NOMO-1 (cell line): ENCODE data around the gene NMT1.
"Not testable (repeated sequence)": the region's sequence is repeated elsewhere in the genome, so short reads cannot be mapped to it uniquely, and the experiment has no call there.

Experiments
- DNase-seq, 2 experiments: peaks; one replicate each; lab custom pipeline; 2025; ENCODE audit not compliant: unreplicated experiment in 2 of 2; lab: John Stamatoyannopoulos, UW

NMT1 gene

GRCh38 chr17:45036691-45037090 lies 24.4 kb upstream of the NMT1 start:
- no peak for DNase-seq

GRCh38 chr17:45038728-45039634 lies 22.1 kb upstream of the NMT1 start:
- DNase-seq, result no peak

DNA sequence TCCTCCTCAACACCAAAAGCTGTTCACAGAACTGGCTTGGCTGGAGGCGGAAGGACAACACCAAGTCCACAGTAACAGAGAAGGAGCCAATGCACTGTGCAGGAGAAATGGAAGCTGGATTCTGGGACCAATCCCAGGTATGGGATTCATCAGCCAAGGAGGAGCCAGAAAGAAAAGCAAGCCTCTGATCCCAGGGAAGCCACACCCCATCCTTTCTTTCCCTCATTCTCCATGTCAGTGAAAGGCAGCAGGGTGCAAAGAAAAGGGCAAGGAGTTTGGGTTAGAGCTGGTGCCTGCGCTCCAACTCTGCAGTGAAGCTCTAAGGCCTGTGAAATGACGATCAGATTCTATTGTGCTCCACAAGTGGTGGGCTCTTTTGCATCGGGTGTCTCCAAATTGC lies 20.7 kb upstream of the NMT1 start:
- DNase-seq, result no peak

DNA sequence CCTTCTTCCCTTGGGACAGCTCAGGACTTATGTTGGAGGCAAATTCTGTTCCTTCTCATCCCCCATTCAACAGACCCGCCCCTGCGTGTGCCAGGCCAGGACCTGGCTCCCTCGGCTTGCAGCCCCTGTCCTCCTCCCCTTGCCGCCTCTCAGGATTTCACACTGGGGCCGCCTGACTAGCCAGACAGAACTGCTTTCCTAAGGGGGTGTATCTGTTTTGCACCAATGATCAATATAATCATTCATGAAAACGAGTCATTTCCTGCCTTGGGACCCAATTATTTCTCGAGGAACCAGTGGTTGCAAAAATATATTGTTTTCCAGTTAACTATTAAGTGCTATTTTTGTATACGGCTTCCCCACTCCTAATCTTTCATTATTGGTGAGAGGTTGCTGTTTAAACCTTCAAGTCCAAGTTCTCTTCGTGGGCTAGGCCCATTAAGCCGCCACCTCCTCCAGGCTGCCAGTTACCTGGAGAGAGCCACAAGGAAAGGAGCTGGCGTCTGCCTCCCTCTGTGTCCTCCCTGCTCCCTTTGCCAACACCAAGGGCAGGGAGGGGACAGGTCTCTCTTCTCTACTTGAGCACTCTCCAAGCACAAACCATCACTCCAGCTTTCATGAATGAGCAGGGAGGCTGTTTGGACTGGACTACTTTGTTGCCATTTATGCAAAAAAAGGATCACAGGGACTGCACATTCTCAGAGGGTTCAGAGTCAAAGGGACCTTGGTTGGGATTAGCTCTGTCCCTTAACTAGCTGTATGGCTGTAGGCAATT lies 18.6 kb upstream of the NMT1 start:
- no peak for DNase-seq

GRCh38 chr17:45043813-45044540 lies 17.1 kb upstream of the NMT1 start:
- DNase-seq, result no peak

DNA sequence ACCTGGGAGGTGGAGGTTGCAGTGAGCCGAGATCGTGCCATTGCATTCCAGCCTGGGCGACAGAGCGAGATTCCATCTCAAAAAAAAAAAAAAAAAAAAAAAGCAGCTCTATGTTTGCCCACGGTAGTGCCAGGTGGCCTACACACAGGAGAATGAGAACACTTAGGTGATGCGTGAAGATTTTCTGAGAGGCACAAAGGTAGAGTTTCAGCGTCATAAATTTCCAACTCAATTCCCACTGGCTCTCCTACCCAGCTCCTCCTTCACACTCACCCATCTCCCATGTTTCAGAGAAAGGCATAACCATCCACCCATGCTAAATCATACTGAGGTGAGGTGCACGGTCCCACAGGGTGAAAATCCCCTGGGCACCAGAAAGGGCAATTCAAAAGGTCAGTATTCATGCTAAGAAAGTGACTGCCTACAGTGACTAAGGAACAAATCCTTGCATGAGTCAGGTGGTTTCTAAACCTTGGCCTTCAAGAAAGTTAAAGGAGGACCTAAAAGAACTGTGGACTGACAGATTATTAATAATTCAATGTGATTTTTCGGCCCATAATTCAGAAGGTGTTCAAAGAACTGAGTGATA lies 14.5 kb upstream of the NMT1 start:
- no peak for DNase-seq

DNA sequence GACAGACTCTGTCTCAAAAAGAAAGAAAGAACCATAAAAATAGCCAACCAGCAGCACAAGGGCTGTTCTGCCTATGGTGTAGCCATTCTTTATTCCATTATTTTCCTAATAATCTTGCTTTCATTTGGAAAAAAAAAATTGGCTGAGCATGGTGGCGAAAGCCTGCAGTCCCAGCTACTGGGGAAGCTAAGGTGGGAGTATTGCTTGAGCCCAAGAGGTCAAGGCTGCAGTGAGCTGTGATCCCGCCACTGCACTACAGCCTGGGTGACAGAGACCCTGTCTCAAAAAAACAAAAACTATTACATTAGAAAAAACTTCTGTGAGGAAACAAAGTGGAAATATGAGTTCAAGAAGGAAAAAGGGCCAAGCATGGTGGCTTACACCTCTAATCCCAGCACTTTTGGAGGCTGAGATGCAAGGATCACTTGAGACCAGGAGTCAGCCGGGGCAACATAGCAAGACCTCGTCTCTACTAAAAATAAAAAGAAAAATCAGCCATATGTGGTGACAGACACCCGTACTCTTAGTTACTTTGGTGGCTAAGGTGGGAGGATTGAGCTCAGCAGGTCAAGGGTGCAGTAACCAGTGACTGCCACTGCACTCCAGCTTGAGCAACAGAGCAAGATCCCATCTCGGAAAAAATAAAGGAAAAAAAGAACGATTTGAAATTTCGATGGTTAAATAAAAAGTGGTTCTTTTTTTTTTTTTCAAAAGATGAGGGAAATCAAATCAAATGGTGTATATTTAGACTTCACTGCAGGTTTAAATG lies 12.1 kb upstream of the NMT1 start:
- no peak for DNase-seq

GRCh38 chr17:45050481-45051059 lies 10.5 kb upstream of the NMT1 start:
- no peak for DNase-seq

- DNase-seq, result peak; percentile 95 to 99
These were observed 9.9 kb upstream of the NMT1 start, which contains the start of gene DCAKD for GRCh38 chr17:45051060-45051719. TSS of gene DCAKD (minus strand) at chr17:45051632. CDS start at chr17:45034885, 16,747 bp downstream.

DNA sequence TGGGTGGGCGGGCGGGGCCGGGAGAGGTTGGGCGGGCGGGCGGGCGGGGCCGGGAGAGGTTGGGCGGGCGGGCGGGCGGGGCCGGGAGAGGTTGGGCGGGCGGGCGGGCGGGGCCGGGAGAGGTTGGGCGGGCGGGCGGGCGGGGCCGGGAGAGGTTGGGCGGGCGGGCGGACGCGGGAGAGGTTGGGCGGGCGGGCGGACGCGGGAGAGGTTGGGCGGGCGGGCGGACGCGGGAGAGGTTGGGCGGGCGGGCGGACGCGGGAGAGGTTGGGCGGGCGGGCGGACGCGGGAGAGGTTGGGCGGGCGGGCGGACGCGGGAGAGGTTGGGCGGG lies 9.4 kb upstream of the NMT1 start:
- not testable (repeated sequence) for DNase-seq

DNA sequence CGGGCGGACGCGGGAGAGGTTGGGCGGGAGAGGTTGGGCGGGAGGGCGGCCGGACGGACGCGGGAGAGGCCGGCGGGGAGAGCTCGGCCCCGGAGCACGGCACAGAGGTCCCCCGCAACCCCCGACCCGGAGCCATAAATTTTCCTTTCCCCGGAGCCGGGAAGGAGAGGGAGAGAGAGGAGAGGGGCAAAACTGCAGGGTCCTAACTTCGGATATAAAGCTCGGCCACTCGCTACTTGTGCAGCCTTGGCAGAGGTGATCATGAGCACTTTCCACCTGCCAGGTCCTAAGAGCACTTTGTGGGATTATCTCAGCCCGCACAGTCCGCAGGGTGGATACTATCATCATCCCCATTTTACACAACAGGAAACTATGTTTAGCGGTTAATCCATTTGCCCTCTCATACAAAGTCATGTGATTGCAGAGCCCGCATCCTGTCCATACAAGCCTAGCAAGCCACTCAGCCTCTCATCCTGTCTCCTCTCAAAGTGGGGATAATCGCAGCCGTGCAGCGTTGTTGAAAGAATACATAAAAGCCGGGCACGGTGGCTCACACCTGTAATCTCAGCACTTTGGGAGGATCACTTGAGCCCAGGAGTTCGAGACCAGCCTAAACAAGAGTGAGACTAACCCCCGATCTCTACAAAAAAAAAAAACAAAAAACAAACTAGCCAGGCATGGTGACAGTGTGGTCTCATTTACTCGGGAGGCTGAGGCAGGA lies 8.9 kb upstream of the NMT1 start:
- peak; percentile 37 to 63 for DNase-seq

- peak in 1 of 2 experiments; percentile 38 for DNase-seq
These were observed 728 bp upstream of the NMT1 start for GRCh38 chr17:45060382-45060796.

DNA sequence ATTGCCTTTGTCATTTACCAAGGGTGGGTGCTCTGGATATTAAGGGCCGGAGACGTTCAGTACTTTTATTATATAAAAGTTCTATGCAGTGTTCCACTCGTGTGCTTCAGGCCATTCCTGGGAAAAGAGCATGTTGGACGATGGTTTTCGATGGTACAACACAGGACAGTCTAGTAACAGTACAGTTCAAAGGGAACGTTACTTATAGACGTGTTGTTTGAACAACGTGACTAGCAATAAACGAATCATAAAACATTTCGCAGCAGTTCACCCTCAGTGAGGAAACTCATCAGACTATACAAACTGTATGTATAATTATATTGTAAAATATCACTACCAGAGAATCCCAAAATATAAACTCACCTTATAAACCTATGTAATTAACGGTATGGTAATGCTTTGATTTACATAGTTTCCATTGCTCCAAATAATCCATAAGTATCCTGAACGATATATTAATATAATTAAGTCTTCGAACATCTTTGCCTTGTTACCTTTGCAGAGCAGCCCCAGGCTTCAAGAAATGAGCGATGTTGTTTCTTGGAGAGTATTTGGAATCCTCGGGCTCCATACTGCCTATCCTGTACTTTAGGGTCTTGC lies 589 bp downstream of the NMT1 start:
- no peak for DNase-seq

GRCh38 chr17:45063198-45063597 lies 2.1 kb downstream of the NMT1 start:
- peak in 1 of 2 experiments; percentile 58 for DNase-seq

DNA sequence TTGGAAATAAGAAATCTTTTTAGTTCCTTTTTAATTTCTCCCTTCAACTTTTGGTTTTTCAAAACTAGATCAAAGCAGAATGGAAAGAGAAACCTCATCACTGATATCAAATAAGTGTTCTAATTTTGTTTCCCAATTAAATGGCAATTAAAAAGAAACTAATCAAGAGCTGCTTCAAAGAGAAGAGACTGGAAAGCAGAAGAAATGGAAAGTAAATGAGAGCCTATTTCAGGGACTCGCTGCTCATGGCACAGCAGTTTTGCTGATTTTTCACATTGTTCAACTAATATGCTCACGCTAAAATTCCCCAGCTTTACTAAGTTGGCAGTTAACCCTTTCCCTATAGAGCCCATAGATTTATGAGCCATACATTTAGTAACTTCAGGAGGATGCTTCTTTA lies 6.5 kb downstream of the NMT1 start:
- no peak for DNase-seq

GRCh38 chr17:45070001-45070400 lies 8.9 kb downstream of the NMT1 start:
- no peak for DNase-seq

DNA sequence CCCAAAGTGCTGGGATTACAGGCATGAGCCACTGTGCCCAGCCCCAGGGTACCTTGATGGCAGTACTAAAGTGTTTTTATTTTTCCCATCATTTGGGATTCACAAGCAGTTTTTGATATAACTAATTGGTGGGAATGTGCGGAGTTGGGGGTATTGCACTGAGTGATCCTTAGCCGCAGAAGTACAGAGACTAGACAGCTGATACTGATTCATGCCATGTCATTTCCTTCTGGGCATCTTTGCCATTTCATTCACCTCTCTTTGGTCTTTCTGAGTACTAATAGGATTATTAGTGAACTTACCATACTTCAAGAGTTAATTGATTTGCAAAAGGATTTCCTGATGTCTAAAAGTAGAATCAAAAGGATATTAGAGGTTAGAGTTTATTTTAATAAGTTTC lies 9.7 kb downstream of the NMT1 start:
- no peak for DNase-seq

- DNase-seq, result peak in 1 of 2 experiments; percentile 36
These were observed 12.4 kb downstream of the NMT1 start for GRCh38 chr17:45073414-45074070.
